Urinary bladder (tissue), 4 donors: ENCODE results near the gene OSBPL2. TPM values are rescaled to one million over a fixed set of nuclear protein-coding genes. Genes with fewer than 3 reads are reported as not detected.

ENCODE experiments used
- DNase-seq: peaks from one replicate; pipeline ENCODE4 v3.0.0-alpha.2; 2015; ENCODE audit errors: extremely low spot score
- H3K27ac ChIP-seq: one replicate; pipeline ENCODE4 v1.5.1; 2013; ENCODE audit warnings: low read depth, mild to moderate bottlenecking, moderate library complexity
- H3K36me3 ChIP-seq: one replicate; pipeline ENCODE4 v1.6.1; 2013; ENCODE audit warnings: mild to moderate bottlenecking, moderate library complexity; ENCODE audit not compliant: insufficient read depth
- H3K4me1 ChIP-seq: one replicate; pipeline ENCODE4 v1.6.1; 2013; ENCODE audit warnings: mild to moderate bottlenecking, moderate library complexity; ENCODE audit not compliant: insufficient read depth
- H3K4me3 ChIP-seq: one replicate; pipeline ENCODE4 v1.5.1; 2013; ENCODE audit warnings: low read depth, low read length
- WGBS: extraction: QIAGEN DNeasy Blood & Tissue Kit; methylation state at CpG from one replicate; pipeline ENCODE4 v1.1.7; 2013; 5-methylcytosine and 5-hydroxymethylcytosine counted together
- polyA plus RNA-seq: library from polyadenylated mRNA; stranded (reverse); fragments of 200-250 nt; gene quantifications from one replicate; pipeline ENCODE4 v1.2.3, GENCODE V29; 2013
- total RNA-seq: library from RNA; depleted of rRNA; stranded (reverse); fragments of >200 nt; gene quantifications from one replicate; pipeline ENCODE4 v1.2.3, GENCODE V29; 2014
- donor health status: healthy with polysubstance abuse.
- donor health status: healthy.

Gene OSBPL2
- total and polyA plus RNA-seq, 2 donors = 24.7 to 40.1 TPM

- Histone ChIP-seq H3K27ac (no peak overlapping the region), H3K36me3 (peaks cover 15% of the 10 kb centered on the region), H3K4me3 (no peak overlapping the region), H3K4me1 (no peaks in the 10 kb centered on the region)
- 87% methylated on average over 33 of the region's 33 CpGs for WGBS
- DNase-seq = no peak
Measured at GRCh38 chr20:62305765-62306413, 67.6 kb downstream of the OSBPL2 start.

GRCh38 chr20:62306414-62307187, 68.3 kb downstream of the OSBPL2 start:
- no peak for DNase-seq
- H3K4me3 ChIP-seq = no peak overlapping the region
- H3K4me1 ChIP-seq = no peaks in the 10 kb centered on the region
- H3K36me3 ChIP-seq = peaks cover 15% of the 10 kb centered on the region
- no peak overlapping the region for H3K27ac ChIP-seq
- WGBS = 88% methylated on average over 27 of the region's 27 CpGs

DNA sequence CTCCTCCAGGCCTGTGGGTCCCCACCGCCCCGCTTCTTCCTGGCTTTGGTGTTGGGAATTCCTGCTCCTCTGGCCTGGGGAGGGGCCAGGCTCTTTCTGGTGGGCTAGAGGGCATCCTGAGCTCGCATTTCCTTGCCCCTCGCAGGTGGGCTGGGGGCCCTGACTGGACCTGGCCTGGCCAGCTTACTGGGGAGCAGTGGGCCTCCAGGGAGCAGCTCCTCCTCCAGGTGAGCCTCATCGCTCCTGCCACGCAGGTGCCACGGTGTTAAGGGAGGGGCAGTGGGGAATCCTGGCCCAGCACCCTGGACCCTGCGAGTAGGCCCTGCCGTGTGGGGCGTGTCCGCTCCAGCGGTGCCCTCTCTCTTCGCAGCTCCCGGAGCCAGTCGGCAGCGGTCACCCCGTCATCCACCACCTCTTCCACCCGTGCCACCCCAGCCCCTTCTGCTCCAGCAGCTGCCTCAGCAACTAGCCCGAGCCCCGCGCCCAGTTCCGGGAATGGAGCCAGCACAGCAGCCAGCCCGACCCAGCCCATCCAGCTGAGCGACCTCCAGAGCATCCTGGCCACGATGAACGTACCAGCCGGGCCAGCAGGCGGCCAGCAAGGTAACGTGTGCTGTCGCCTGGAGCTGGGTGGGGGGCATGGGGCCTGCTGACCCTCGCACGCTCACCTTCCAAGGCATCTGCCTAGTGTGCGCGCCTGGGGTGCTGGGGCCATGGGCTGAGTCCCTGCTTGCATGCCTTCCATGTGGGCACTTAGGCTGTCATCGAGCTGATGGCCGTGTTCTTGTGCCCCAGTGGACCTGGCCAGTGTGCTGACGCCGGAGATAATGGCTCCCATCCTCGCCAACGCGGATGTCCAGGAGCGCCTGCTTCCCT, 69.1 kb downstream of the OSBPL2 start:
- Histone ChIP-seq H3K27ac (no peak overlapping the region), H3K36me3 (peaks cover 17% of the 10 kb centered on the region), H3K4me3 (no peak overlapping the region), H3K4me1 (no peaks in the 10 kb centered on the region)
- WGBS = 79% methylated on average over 42 of the region's 42 CpGs
- DNase-seq = no peak

DNA sequence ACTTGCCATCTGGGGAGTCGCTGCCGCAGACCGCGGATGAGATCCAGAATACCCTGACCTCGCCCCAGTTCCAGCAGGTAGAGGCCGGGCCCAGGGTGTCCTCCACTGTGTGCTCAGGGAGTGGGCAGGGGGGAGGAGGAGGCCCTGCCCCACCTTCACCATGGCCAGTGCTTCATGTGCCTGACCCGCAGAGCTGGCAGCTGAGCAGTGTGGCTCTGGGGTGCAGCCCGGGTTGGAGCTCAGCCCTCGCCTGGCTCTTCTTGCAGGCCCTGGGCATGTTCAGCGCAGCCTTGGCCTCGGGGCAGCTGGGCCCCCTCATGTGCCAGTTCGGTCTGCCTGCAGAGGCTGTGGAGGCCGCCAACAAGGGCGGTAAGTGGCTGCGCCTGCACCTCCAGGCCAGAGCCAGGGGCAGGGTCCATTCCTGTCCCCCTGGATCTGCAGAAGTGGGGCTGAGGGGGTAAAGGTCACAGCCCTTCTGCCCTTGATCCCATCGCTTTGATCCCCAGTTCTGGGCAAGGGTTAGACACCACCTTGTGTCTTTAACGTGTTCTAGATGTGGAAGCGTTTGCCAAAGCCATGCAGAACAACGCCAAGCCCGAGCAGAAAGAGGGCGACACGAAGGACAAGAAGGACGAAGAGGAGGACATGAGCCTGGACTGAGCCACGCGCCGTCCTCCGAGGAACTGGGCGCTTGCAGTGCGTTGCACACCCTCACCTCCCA, 69.9 kb downstream of the OSBPL2 start:
- H3K27ac ChIP-seq = no peak overlapping the region
- no peak for DNase-seq
- H3K4me3 ChIP-seq = no peak overlapping the region
- WGBS = 89% methylated on average over 29 of the region's 29 CpGs
- peaks cover 17% of the 10 kb centered on the region for H3K36me3 ChIP-seq
- H3K4me1 ChIP-seq = no peaks in the 10 kb centered on the region

DNA sequence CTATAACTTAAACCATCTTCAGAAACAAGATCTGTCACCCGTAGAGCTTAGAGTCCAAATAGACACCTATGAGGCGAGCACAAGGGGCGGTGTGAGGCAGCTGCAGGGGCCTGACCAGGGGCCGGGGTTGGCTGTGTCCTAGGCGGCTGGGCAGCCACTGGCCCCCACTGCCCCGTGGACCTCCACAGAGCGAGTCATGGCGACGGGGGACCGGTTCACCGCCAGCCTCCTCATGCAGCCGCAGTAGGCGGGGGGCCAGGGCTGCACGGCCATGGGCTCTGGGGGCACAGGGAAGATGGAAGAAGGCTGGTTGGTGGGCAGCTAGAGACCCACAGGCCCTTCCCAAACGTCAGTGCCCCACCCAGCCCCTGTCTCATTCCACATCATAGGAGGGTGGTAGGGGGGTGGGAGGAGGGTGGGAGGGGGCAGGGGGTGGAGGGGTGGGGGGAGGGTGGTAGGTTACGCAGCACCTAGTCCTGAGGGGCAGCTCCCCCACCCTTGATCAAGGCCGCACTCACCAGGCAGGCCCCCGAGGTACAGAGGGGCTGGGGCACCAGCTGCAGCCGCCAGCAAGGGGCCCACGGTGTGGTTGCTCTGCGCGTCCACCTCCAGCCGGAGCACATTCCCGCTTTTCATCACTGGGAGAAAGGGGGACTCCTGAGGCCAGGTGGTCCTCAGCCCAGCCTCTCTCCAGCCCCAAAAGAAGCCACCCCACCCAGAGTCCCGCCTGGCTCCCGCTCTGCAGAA, 71.0 kb downstream of the OSBPL2 start:
- Histone ChIP-seq H3K4me1 (no peaks in the 10 kb centered on the region), H3K36me3 (peaks cover 17% of the 10 kb centered on the region), H3K4me3 (no peak overlapping the region), H3K27ac (no peak overlapping the region)
- WGBS = 78% methylated on average over 26 of the region's 26 CpGs
- no peak for DNase-seq

DNA sequence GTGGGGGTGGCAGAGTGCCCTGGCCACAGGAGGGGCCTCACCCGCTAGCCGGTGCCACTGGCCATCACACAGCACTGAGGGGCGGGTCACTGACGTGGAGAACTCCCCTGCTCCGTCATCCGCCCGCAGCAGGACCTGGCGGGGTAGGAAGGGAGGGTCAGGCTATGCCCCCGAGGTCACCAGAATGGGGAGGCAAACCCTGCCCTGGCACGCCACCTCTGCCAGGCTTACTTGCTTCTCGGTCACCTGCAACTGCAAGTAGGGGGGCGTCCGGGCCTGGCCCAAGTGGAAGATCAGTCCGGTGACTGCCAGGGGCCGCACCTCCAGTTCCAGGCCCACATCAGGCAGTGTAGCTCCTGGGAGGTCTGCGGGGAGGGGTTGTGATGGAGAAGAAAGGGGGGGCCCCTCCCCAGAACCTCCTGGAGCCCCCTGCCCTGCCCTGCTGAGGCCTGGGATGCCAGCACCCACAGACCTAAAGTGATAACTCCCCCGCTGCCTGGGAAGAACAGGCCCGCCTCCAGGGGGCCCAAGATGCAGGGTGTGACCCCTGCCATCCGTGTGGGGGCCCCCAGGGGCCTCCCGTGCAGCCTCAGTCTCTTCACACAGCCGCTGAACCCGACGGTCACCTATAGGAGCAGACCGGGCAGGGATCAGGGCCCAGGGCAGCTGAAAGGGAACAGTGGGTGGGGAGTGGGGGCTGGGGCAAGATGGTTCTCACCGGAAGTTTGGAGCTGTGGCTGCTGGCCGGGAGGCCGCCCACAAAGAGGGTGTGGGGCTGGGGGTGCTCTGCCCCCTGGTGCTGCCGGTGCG, 71.8 kb downstream of the OSBPL2 start:
- no peak for DNase-seq
- Histone ChIP-seq H3K36me3 (peaks cover 18% of the 10 kb centered on the region), H3K4me1 (no peaks in the 10 kb centered on the region), H3K4me3 (no peak overlapping the region), H3K27ac (no peak overlapping the region)
- 77% methylated on average over 29 of the region's 29 CpGs for WGBS

DNA sequence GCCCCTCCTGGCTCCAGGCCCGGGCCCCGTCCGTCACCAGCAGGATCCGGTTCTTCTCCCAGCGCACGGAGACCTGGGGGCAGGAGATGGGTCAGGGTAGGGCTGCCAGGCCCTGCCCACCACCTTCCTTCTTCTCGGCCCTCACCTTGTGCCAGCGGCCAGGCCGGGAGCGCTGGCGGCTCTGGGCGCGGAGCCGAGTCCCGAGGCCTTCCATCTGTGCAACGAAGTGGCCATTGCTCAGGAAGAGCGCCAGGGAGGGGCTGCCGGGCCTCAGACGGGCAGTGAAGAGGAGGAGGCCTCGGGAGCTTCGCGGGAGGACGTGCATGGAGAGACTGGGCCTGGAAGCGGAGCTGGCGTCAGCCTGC, 72.4 kb downstream of the OSBPL2 start:
- Histone ChIP-seq H3K36me3 (peaks cover 18% of the 10 kb centered on the region), H3K27ac (no peak overlapping the region), H3K4me3 (no peak overlapping the region), H3K4me1 (no peaks in the 10 kb centered on the region)
- WGBS = 69% methylated on average over 25 of the region's 25 CpGs
- DNase-seq = no peak

GRCh38 chr20:62311150-62311549, 72.8 kb downstream of the OSBPL2 start:
- no peak overlapping the region for H3K4me3 ChIP-seq
- 90% methylated on average over 18 of the region's 18 CpGs for WGBS
- no peak overlapping the region for H3K27ac ChIP-seq
- peaks cover 18% of the 10 kb centered on the region for H3K36me3 ChIP-seq
- DNase-seq = no peak
- no peaks in the 10 kb centered on the region for H3K4me1 ChIP-seq

GRCh38 chr20:62311832-62312661, 73.7 kb downstream of the OSBPL2 start:
- H3K4me1 ChIP-seq = no peaks in the 10 kb centered on the region
- 93% methylated on average over 60 of the region's 60 CpGs for WGBS
- H3K36me3 ChIP-seq = peaks cover 14% of the 10 kb centered on the region
- H3K27ac ChIP-seq = no peak overlapping the region
- H3K4me3 ChIP-seq = no peak overlapping the region
- no peak for DNase-seq

DNA sequence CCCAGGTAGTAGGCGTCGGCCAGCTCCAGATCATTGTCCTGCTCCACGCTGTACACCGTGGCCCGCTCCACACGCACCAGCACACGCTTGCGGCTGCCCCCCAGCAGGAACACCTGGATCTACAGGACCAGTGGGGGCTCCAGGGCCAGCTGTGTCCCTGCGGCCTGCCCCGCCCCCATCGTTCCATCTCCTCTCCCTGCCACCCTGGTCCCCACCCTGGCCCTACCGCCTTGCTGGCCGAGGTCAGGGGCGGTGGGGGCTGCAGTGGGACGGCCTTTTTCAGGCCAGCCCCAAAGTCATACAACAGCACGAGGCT, 74.3 kb downstream of the OSBPL2 start:
- WGBS = 89% methylated on average over 16 of the region's 16 CpGs
- H3K36me3 ChIP-seq = peaks cover 14% of the 10 kb centered on the region
- no peaks in the 10 kb centered on the region for H3K4me1 ChIP-seq
- no peak overlapping the region for H3K4me3 ChIP-seq
- no peak for DNase-seq
- no peak overlapping the region for H3K27ac ChIP-seq

GRCh38 chr20:62313021-62313420, 74.7 kb downstream of the OSBPL2 start:
- no peak overlapping the region for H3K4me3 ChIP-seq
- no peak overlapping the region for H3K27ac ChIP-seq
- no peak for DNase-seq
- peaks cover 12% of the 10 kb centered on the region for H3K36me3 ChIP-seq
- WGBS = 91% methylated on average over 26 of the region's 26 CpGs
- no peaks in the 10 kb centered on the region for H3K4me1 ChIP-seq
